Heart left ventricle (tissue), 13 donors: ENCODE results near the gene TRAF3.
"Not testable (repeated sequence)": the region's sequence is repeated elsewhere in the genome, so short reads cannot be mapped to it uniquely, and the experiment has no call there.

Source experiments
- CTCF ChIP-seq, 12 donors: fragments of 200-600 bp; sonication (generic) in 4 of 12; IDR thresholded peaks; one replicate each; pipeline versions ENCODE4 v1.5.0 to v1.8.0; 2018 to 2022; ENCODE audit warnings: antibody characterized with exemption in 12 of 12, mild to moderate bottlenecking in 5 of 12
- POLR2A ChIP-seq, 2 donors: fragments of 450-650 bp; IDR thresholded peaks; one replicate each; pipeline ENCODE4 v1.6.1; 2017; ENCODE audit warnings: antibody characterized with exemption in 2 of 2, mild to moderate bottlenecking in 2 of 2, moderate library complexity in 2 of 2
- donor health status: ischemic (EF 13 %, LVEDD 7.1; RV severe dilation, severe dysfunction).
- donor health status: DM: no; HTN: yes; CAD: no.
- donor health status: DM: no; HTN: no; CAD: no.
- donor health status: ischemic (EF 25% LVEDD 6.9; RV normal size, moderate dysfunction).
- donor health status: ischemic (EF 25% LVEDD 5.7; RV mildly dilated, moderate dysfunction).
- donor health status: ischemic (EF 35%, LVEDD 5.7; RV mildly dilated, moderate dysfunction).
- donor health status: nonischemic (EF 11% LVEDD 7.7; RV severe dilation, severe dysfunction).
- donor health status: DM: yes; HTN: yes; CAD: no.
- donor health status: PGD.
- donor health status: ischemic (EF 29% LVEDD 5.4; RV normal size, mild dysfunction).
- donor health status: nonischemic (EF 23%, LVEDD 6.1; RV moderate dilation, normal function).

GRCh38 chr14:102765770-102766169 is 11.5 kb upstream of the TRAF3 start:
- not testable (repeated sequence) for TF ChIP-seq CTCF, POLR2A (IDR thresholded peaks at IDR 0.05)
